Measurements from ENCODE around the gene PHACTR4. TPM values are rescaled to one million over a fixed set of nuclear protein-coding genes. Genes with fewer than 3 reads are reported as not detected.
A peak's percentile ranks its signal among the peaks of the same experiment; 100 is the strongest.
"Not testable (repeated sequence)": the region's sequence is repeated elsewhere in the genome, so short reads cannot be mapped to it uniquely, and the experiment has no call there.

The PHACTR4 gene
- total RNA-seq, 2 experiments from 2014 or later = 29.4 to 30.8 TPM

- Mint-ChIP-seq H3K36me3 (ENCODE audit: low read depth) (peaks cover 22% of the 10 kb centered on the region), H3K9me3 (ENCODE audit: insufficient read depth) (no peaks in the 10 kb centered on the region), H3K27ac (peak overlapping the region; percentile 79), H3K4me3 (peak overlapping the region; percentile 10), H3K4me1 (ENCODE audit: low read depth) (peaks cover 15% of the 10 kb centered on the region), H3K27me3 (ENCODE audit: low read depth) (no peaks in the 10 kb centered on the region)
- CTCF ChIA-PET = interaction anchor here (1.7 kb wide), 1 partner anchor 97 kb away, joined by 8 read pairs; no protein-coding TSS in a partner anchor
- peak; percentile 58 for ATAC-seq
- POLR2A ChIA-PET = interaction anchor here (0.8 to 1.6 kb wide), 3 partner anchors 43 to 125 kb away, joined by 3 to 4 read pairs (median 3); no protein-coding TSS in a partner anchor
- DNase-seq = peak; percentile 38
These were observed 86.5 kb downstream of the PHACTR4 start for GRCh38 chr1:28456078-28456477.

- H3K36me3 Mint-ChIP-seq (ENCODE audit: low read depth) = peaks cover 22% of the 10 kb centered on the region
- no peaks in the 10 kb centered on the region for H3K9me3 Mint-ChIP-seq (ENCODE audit: insufficient read depth)
- no peak overlapping the region for H3K27ac Mint-ChIP-seq
- DNase-seq (no peak), ATAC-seq (no peak)
- ChIA-PET CTCF (no interaction called here), POLR2A (interaction anchor here (1.6 kb wide), 1 partner anchor 124 kb away, joined by 4 read pairs; no protein-coding TSS in a partner anchor)
- H3K4me1 Mint-ChIP-seq (ENCODE audit: low read depth) = peaks cover 12% of the 10 kb centered on the region
- no peaks in the 10 kb centered on the region for H3K27me3 Mint-ChIP-seq (ENCODE audit: low read depth)
- H3K4me3 Mint-ChIP-seq = no peak overlapping the region
These were observed 88.1 kb downstream of the PHACTR4 start for GRCh38 chr1:28457678-28458077.

- Mint-ChIP-seq H3K9me3 (ENCODE audit: insufficient read depth) (no peaks in the 10 kb centered on the region), H3K4me3 (no peak overlapping the region), H3K27ac (no peak overlapping the region), H3K36me3 (ENCODE audit: low read depth) (peaks cover 18% of the 10 kb centered on the region), H3K27me3 (ENCODE audit: low read depth) (no peaks in the 10 kb centered on the region), H3K4me1 (ENCODE audit: low read depth) (peaks cover 12% of the 10 kb centered on the region)
- ATAC-seq (no peak), DNase-seq (no peak)
- ChIA-PET POLR2A (no interaction called here), CTCF (no interaction called here)
These were observed 89.0 kb downstream of the PHACTR4 start for GRCh38 chr1:28458237-28459228.

- Mint-ChIP-seq H3K9me3 (ENCODE audit: insufficient read depth) (no peaks in the 10 kb centered on the region), H3K27me3 (ENCODE audit: low read depth) (no peaks in the 10 kb centered on the region), H3K4me1 (ENCODE audit: low read depth) (peaks cover 16% of the 10 kb centered on the region), H3K27ac (peak overlapping the region; percentile 84), H3K36me3 (ENCODE audit: low read depth) (peaks cover 15% of the 10 kb centered on the region), H3K4me3 (no peak overlapping the region)
- CTCF ChIA-PET = interaction anchor here (0.8 kb wide), 1 partner anchor 37 kb away, joined by 3 read pairs; no protein-coding TSS in a partner anchor
- POLR2A ChIA-PET = no interaction called here
- peak; percentile 70 for ATAC-seq
- peak; percentile 57 for DNase-seq
These were observed 96.8 kb downstream of the PHACTR4 start for GRCh38 chr1:28466226-28466778.

- POLR2A ChIA-PET = interaction anchor here (1.1 to 2.0 kb wide), 2 partner anchors 112 to 222 kb away, joined by 4 to 9 read pairs; no protein-coding TSS in a partner anchor
- CTCF ChIA-PET = interaction anchor here (1.0 kb wide), 2 partner anchors 12 to 60 kb away, joined by 3 read pairs; no protein-coding TSS in a partner anchor
- H3K27ac Mint-ChIP-seq = no peak overlapping the region
- H3K4me1 Mint-ChIP-seq (ENCODE audit: low read depth) = peaks cover 20% of the 10 kb centered on the region
- H3K4me3 Mint-ChIP-seq = no peak overlapping the region
- no peaks in the 10 kb centered on the region for H3K9me3 Mint-ChIP-seq (ENCODE audit: insufficient read depth)
- H3K36me3 Mint-ChIP-seq (ENCODE audit: low read depth) = peaks cover 27% of the 10 kb centered on the region
- ATAC-seq (no peak), DNase-seq (no peak)
- H3K27me3 Mint-ChIP-seq (ENCODE audit: low read depth) = no peaks in the 10 kb centered on the region
These were observed 100.6 kb downstream of the PHACTR4 start for GRCh38 chr1:28470146-28470545.

- ATAC-seq; H3K27ac Mint-ChIP-seq; DNase-seq; H3K4me1 Mint-ChIP-seq (ENCODE audit: low read depth); H3K9me3 Mint-ChIP-seq (ENCODE audit: insufficient read depth); H3K27me3 Mint-ChIP-seq (ENCODE audit: low read depth); POLR2A ChIA-PET; H3K4me3 Mint-ChIP-seq: not testable (repeated sequence)
- CTCF ChIA-PET = interaction anchor here (1.0 kb wide), 1 partner anchor 231 kb away, joined by 3 read pairs; no protein-coding TSS in a partner anchor
- H3K36me3 Mint-ChIP-seq (ENCODE audit: low read depth) = peaks cover 38% of the 10 kb centered on the region
These were observed 110.0 kb downstream of the PHACTR4 start for GRCh38 chr1:28479497-28479896.

GRCh38 chr1:28480308-28480707, 110.8 kb downstream of the PHACTR4 start:
- no peaks in the 10 kb centered on the region for H3K27me3 Mint-ChIP-seq (ENCODE audit: low read depth)
- POLR2A ChIA-PET = no interaction called here
- H3K4me1 Mint-ChIP-seq (ENCODE audit: low read depth) = no peaks in the 10 kb centered on the region
- CTCF ChIA-PET = interaction anchor here (1.0 kb wide), 1 partner anchor 232 kb away, joined by 3 read pairs; no protein-coding TSS in a partner anchor
- no peak overlapping the region for H3K27ac Mint-ChIP-seq
- no peak for DNase-seq
- H3K4me3 Mint-ChIP-seq = no peak overlapping the region
- ATAC-seq = no peak
- H3K9me3 Mint-ChIP-seq (ENCODE audit: insufficient read depth) = no peaks in the 10 kb centered on the region
- peaks cover 38% of the 10 kb centered on the region for H3K36me3 Mint-ChIP-seq (ENCODE audit: low read depth)

- Mint-ChIP-seq H3K27ac (no peak overlapping the region), H3K27me3 (ENCODE audit: low read depth) (no peaks in the 10 kb centered on the region), H3K36me3 (ENCODE audit: low read depth) (peaks cover 33% of the 10 kb centered on the region), H3K4me1 (ENCODE audit: low read depth) (no peaks in the 10 kb centered on the region), H3K9me3 (ENCODE audit: insufficient read depth) (no peaks in the 10 kb centered on the region), H3K4me3 (no peak overlapping the region)
- DNase-seq = no peak
- ATAC-seq = no peak
- POLR2A ChIA-PET = interaction anchor here (0.6 kb wide), 1 partner anchor 99 kb away, joined by 3 read pairs; no protein-coding TSS in a partner anchor
- CTCF ChIA-PET = interaction anchor here (0.8 to 1.2 kb wide), 3 partner anchors 11 to 122 kb away, joined by 3 read pairs; no protein-coding TSS in a partner anchor
These were observed 112.6 kb downstream of the PHACTR4 start for GRCh38 chr1:28482138-28482537.

- H3K4me1 Mint-ChIP-seq (ENCODE audit: low read depth) = no peaks in the 10 kb centered on the region
- ChIA-PET POLR2A (interaction anchor here (0.6 kb wide), 1 partner anchor 99 kb away, joined by 3 read pairs; no protein-coding TSS in a partner anchor), CTCF (interaction anchor here (0.8 to 1.2 kb wide), 3 partner anchors 12 to 123 kb away, joined by 3 read pairs; no protein-coding TSS in a partner anchor)
- peaks cover 29% of the 10 kb centered on the region for H3K36me3 Mint-ChIP-seq (ENCODE audit: low read depth)
- H3K27me3 Mint-ChIP-seq (ENCODE audit: low read depth) = no peaks in the 10 kb centered on the region
- no peaks in the 10 kb centered on the region for H3K9me3 Mint-ChIP-seq (ENCODE audit: insufficient read depth)
- no peak overlapping the region for H3K4me3 Mint-ChIP-seq
- H3K27ac Mint-ChIP-seq = no peak overlapping the region
- DNase-seq (no peak), ATAC-seq (no peak)
These were observed 113.2 kb downstream of the PHACTR4 start for GRCh38 chr1:28482702-28483101.

- H3K4me3 Mint-ChIP-seq = no peak overlapping the region
- no peaks in the 10 kb centered on the region for H3K27me3 Mint-ChIP-seq (ENCODE audit: low read depth)
- DNase-seq = no peak
- no peak for ATAC-seq
- ChIA-PET POLR2A (interaction anchor here (0.6 to 2.9 kb wide), 3 partner anchors 11 to 86 kb away, joined by 3 to 10 read pairs (median 8); partner anchors contain the start of gene RCC1), CTCF (interaction anchor here (1.0 kb wide), 1 partner anchor 85 kb away, joined by 4 read pairs; no protein-coding TSS in a partner anchor)
- peaks cover 22% of the 10 kb centered on the region for H3K36me3 Mint-ChIP-seq (ENCODE audit: low read depth)
- peaks cover 6% of the 10 kb centered on the region for H3K4me1 Mint-ChIP-seq (ENCODE audit: low read depth)
- peak overlapping the region; percentile 69 for H3K27ac Mint-ChIP-seq
- no peaks in the 10 kb centered on the region for H3K9me3 Mint-ChIP-seq (ENCODE audit: insufficient read depth)
These were observed 125.2 kb downstream of the PHACTR4 start for GRCh38 chr1:28494737-28495136.

GRCh38 chr1:28499553-28499952, 130.0 kb downstream of the PHACTR4 start:
- H3K4me3 Mint-ChIP-seq = no peak overlapping the region
- peaks cover 5% of the 10 kb centered on the region for H3K4me1 Mint-ChIP-seq (ENCODE audit: low read depth)
- peaks cover 8% of the 10 kb centered on the region for H3K36me3 Mint-ChIP-seq (ENCODE audit: low read depth)
- no peak for DNase-seq
- POLR2A ChIA-PET = no interaction called here
- CTCF ChIA-PET = no interaction called here
- no peak overlapping the region for H3K27ac Mint-ChIP-seq
- no peaks in the 10 kb centered on the region for H3K9me3 Mint-ChIP-seq (ENCODE audit: insufficient read depth)
- ATAC-seq = no peak
- no peaks in the 10 kb centered on the region for H3K27me3 Mint-ChIP-seq (ENCODE audit: low read depth)
